GM19025 (cell line): ENCODE measurements around the gene CENATAC.
A peak's percentile ranks its signal among the peaks of the same experiment; 100 is the strongest.
"Not testable (repeated sequence)": the region's sequence is repeated elsewhere in the genome, so short reads cannot be mapped to it uniquely, and the experiment has no call there.

Source experiments
- ATAC-seq: cut with Tn5 transposase; IDR thresholded peaks from one replicate; pipeline ENCODE4 v1.9.1; 2021; ENCODE audit warnings: mild to moderate bottlenecking, low read depth, moderate library complexity; ENCODE audit not compliant: unreplicated experiment

The CENATAC gene

GRCh38 chr11:118991486-118992038 lies 6.4 kb upstream of the CENATAC start:
- not testable (repeated sequence) for ATAC-seq

DNA sequence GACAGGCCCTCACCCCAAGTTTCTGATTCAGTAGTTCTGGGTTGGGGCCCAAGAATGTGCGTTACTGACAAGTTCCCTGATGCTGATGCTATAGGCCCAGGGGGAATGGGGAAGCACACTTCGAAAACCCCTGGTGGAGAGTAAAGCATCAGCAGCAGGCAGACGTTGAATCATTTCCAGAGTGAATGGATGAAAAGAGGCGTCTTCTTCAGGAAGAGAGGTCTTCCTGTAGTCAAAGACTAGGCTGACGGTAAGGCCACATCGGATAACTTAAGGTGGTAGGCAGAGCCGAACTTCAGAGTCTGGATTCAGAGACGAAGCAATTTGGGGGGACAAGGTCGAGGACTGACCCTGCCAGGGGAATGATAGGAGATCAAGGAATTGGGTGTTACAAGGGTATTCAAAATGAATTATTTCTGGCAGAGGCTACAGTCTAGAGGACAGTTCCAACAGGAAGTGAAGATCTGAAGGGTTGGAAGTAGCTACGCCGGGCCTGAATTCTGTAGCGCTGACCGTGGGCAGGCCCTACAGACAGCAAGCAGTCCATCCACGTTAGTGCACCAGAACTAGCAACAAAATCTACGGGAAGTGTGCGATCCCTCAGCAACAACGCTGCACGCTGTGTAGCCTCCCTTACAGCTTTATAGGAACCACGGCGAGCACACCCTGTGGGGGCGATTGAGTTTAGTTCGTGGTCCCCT lies 862 bp upstream of the CENATAC start:
- ATAC-seq = peak; percentile 14

GRCh38 chr11:118998388-118998717 lies 415 bp downstream of the CENATAC start:
- no peak for ATAC-seq

- ATAC-seq = no peak
Observed at GRCh38 chr11:118998822-118999221, 884 bp downstream of the CENATAC start.

GRCh38 chr11:119000906-119001305 lies 3.0 kb downstream of the CENATAC start:
- ATAC-seq = no peak

- no peak for ATAC-seq
Observed at GRCh38 chr11:119006656-119007055, 8.7 kb downstream of the CENATAC start.

- no peak for ATAC-seq
Observed at GRCh38 chr11:119011476-119012053, 13.6 kb downstream of the CENATAC start.

- ATAC-seq = no peak
Observed at GRCh38 chr11:119012629-119013170, 14.8 kb downstream of the CENATAC start.

- no peak for ATAC-seq
Observed at GRCh38 chr11:119014209-119014924, 16.4 kb downstream of the CENATAC start.

GRCh38 chr11:119015054-119015611 lies 17.2 kb downstream of the CENATAC start:
- no peak for ATAC-seq

- no peak for ATAC-seq
Observed at GRCh38 chr11:119016216-119017009, 18.5 kb downstream of the CENATAC start.

- not testable (repeated sequence) for ATAC-seq
Observed at GRCh38 chr11:119017377-119017776, 19.4 kb downstream of the CENATAC start.

GRCh38 chr11:119018074-119018938 lies 20.4 kb downstream of the CENATAC start, which contains the start of the genes RPS25 and TRAPPC4:
Gene RPS25 (minus strand): TSS chr11:119018343. CDS start chr11:119018284, 59 bp downstream.
Gene TRAPPC4 (plus strand): TSS chr11:119018766. CDS start chr11:119018796, 30 bp downstream.
- peak; percentile 86 for ATAC-seq

- ATAC-seq = no peak
Observed at GRCh38 chr11:119019996-119020395, 22.1 kb downstream of the CENATAC start.

DNA sequence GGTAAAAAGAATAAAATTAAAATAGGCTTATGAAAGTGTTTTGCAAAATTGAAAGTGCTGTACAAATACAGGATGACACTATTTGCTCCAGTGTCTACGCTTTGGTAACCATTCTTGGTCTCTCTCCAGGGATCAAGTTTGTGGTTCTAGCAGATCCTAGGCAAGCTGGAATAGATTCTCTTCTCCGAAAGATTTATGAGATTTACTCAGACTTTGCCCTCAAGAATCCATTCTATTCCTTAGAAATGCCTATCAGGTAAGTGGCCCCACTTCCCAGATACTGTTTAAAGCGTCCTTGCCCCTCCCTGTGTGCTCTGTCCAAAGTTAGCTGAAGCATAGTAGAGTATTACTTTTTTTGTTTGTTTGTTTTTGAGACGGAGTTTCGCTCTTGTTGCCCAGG lies 23.7 kb downstream of the CENATAC start:
- ATAC-seq = no peak

- no peak for ATAC-seq
Observed at GRCh38 chr11:119023741-119024140, 25.8 kb downstream of the CENATAC start.

DNA sequence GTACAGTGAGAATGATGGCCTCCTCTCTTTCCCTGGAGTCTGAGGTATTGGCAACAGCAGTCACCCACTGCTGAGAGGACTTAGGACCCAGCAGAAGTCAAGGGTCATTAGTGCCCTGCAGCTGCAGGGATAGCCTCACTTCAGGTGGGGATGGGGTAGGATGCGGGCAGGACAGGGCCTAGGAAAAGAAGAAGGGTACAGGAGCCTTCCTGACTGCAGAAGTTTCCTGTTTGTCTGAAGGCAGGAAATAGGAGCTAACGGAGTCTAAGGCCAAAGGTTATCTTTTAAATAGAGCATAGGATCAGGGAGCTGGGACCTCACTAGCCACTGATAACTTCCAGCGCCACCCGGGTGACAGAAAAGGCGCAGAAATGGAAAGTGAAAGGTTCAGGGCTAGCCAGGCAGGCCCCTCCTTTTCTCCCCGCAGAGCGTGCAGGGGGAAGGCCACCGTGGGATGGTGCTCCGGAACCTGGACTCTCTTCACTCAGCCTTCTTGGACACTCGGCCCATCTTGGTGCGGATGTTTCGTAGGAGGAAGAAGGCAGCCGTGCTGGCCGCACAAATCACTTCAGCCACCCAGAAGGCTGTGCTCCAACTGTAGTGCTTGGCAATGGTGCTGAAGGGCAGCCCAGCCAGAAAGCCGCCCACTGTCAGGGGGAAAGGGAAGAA lies 26.6 kb downstream of the CENATAC start:
- ATAC-seq = no peak

GRCh38 chr11:119025099-119025473 lies 27.1 kb downstream of the CENATAC start:
- no peak for ATAC-seq
